SK-N-DZ (cell line): ENCODE data around the gene GSAP.

ENCODE experiments used
- DNase-seq: peaks from one replicate; pipeline ENCODE4 v3.0.0-alpha.2; 2015; ENCODE audit warnings: low spot score

The GSAP gene

DNA sequence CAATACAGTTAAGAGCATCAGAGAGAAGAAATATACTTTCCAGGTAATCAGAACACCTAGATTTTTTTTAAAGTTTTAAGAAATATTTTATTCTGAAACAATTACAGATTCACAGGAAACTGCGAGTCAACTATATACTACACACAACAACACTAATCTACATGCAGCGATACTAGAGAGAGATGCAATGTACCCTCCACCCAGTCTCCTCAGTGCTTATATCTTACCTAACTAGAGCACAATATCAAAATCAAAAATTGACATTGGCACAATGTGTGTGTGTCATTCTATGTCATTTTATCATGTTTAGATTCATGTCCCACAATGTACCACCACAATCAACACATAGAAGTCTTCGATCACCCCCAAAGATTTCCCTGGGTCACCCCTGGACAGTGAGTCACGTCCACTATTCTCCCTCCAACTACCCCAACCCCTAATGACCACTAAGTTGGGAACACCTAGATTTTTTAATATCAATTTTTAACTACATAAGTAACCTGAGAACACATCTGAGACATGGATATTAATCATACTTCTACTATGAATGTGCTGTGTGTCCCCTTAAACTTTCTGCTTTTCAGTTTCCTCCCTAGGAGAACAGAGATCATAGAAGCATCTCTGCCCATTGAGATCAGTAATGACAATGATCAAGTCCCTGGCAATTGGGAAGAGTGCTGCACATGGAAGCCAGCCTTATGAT, 86.5 kb downstream of the GSAP start:
- DNase-seq, result no peak

DNA sequence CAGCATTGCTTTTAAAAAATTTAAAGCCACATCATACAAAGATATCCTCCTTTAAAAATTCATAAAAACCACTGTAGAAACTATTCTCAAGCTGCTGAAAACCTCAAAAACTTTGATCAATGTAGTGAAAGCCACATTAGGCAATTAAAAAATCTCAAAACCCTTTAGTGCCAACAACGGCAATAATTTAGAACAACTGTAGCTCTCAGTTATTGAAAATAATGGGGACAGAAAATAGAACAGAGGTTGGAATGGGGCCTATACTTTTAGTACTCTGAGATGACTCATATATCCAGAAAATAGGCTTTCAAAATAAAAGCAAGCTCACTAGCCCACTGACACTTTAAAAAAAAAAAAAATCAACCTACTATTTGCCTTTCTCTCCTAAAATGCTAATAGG, 87.5 kb downstream of the GSAP start:
- no peak for DNase-seq

DNA sequence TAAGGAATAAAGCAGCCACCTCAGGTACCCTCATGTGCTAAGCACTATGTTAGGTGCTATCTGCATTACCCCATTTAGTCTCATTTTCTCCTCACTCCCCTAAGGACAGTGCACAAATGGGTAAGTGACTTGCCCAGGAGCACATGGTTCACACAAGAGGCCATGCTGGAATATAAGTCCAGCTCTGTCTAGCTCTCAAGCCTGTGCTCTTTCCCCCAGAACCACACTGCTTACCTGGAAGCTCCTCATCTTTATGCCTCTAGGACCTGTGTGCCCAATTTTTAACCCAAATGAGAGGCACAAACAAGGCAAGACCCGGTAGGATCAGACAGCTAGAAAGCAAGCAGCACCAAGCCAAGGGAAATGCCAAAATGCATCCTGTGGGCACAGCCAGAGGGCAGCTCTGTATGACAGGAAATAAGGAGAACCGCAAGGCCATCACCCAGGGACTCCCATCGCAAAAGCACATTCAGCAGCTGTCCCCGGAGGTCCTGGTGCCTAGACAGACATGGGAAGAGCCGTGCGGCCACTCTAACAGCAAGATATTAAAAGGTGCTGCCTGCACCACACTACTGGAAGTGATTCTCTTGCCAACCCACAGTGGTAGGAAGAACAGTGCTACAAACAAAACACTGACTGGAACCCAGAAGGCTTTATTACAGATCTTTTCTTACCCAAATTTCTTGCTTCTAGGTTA, 88.1 kb downstream of the GSAP start:
- DNase-seq, result no peak

DNA sequence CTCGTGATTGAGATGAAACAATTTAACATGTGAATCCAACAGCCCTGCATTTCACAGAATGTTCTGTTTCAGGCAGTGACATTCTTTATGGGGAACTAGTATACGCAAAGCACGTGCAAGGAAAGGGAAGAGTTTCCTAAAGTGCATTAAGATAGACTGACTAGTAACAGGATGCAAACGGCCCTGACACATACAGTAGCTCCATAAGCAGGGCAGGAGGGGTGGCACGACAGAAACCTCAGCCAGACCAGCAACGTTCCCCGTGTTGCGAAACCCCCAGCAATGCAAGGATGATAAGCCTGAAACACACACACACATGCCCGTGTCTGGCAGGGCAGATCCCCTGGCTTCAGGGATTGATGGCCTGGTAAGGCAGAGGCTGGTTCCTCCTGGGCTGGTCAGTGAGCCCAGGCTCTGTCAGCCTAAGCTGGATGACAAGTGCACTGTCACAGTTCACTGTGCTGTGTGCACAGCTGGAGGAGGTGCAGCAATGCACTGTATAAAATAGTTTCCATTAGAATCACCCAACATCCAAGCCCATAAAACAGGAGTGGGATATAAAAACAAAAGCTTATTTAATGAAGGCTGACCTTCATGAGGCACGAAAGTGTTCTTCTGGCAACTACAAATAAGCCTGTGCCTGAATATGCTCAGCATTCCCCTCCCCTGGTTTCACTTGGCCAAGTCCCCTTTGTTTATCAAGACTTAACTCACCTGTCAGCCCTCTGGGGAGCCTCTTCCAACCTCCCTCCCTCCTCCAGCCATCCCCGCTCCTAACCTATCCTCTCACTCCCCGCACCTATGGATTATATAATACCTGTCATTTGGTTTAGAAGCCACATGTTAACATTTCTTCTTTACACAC, 88.8 kb downstream of the GSAP start:
- no peak for DNase-seq

DNA sequence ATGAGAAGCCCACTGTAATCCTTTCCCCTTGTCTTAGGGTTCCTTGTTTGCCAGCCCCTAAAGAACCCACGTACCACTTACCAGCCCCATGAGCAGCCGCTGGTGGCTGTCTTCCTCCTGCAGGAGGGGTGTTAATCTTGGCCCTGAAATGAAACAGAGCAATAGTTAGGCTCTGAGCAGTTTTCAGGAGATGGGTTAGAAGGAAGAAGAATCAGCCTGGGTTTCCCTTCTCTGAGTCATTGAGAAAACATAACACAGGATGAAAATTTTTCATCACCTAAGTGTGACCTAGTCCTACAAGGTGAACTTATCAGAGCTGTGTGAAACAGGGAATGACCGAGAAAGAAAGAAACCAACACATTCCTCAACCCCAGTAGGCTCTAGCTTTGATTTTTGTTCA, 90.0 kb downstream of the GSAP start:
- no peak for DNase-seq

DNA sequence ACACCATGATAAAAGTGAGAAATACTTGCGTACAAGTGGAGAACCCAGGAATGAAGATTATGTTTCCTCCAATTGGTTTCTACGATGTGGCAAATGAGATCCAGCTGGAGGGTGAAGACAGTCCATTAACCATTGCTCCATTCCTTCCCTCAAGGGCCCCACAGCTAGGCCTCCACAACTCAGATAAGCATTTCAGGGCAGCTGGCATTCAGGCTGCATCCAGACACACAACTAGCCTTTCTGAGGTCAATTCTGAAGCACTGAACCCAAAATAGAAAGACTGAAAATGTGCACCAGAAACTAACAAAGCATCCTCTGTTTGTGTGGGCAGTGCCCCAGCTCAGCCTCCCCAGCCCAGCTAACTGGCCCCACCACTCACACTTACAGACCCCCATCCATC, 94.8 kb downstream of the GSAP start:
- DNase-seq, result no peak

DNA sequence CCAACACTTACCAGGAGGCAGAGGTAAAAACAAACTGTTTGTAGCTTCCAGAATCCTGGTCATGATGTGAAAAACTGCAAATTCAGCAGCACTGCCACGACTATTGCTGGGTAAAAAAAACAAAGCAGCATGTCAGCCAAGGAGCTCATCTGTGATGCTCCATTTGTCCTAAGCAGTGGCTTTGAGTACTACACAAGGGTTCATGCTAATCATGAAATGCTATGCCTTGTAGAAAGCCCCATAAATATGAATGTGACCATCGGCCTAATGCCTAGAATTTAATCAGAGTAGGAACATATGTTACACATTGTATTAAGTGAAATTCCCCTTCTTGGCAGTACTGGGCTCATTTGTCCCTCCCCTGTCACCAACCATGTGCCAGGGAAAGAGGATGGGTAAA, 95.4 kb downstream of the GSAP start:
- no peak for DNase-seq

DNA sequence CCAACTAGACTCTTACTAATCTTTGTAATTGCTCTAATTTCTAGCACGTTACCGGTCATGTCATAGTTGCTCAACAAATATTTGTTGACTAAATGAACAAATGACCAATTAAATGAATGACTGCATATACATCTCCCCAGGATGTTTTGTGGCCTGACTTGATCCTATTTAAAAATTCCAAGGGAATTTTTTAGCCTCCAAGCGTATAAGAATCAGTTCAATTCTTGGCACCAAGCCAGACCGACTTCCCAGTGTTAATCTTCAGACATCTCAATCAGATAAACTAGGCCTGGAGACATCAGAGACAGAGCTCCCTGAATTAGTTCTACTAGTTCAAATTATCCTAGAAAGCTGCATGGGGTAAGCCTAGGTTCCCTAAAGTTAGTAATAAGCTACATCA, 96.0 kb downstream of the GSAP start:
- DNase-seq, result peak; percentile 17

DNA sequence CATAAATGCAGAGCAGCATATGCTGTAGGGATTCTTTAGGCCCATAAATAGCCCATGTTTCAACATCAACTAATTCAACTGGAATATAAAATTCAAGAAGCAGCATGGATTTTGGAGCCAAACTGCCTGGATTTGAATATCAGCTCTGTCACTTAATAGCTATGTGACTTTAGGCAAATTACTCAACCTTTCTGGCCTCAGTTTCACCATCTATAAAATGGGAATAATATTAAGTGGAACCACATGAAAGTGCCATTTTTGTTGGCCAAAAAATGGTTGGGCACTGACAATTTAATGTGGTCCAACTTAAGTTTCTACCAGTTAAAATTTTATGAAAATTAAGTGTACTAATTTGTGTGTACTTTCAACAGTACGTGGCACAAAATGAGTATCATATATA, 98.1 kb downstream of the GSAP start:
- DNase-seq, result no peak

DNA sequence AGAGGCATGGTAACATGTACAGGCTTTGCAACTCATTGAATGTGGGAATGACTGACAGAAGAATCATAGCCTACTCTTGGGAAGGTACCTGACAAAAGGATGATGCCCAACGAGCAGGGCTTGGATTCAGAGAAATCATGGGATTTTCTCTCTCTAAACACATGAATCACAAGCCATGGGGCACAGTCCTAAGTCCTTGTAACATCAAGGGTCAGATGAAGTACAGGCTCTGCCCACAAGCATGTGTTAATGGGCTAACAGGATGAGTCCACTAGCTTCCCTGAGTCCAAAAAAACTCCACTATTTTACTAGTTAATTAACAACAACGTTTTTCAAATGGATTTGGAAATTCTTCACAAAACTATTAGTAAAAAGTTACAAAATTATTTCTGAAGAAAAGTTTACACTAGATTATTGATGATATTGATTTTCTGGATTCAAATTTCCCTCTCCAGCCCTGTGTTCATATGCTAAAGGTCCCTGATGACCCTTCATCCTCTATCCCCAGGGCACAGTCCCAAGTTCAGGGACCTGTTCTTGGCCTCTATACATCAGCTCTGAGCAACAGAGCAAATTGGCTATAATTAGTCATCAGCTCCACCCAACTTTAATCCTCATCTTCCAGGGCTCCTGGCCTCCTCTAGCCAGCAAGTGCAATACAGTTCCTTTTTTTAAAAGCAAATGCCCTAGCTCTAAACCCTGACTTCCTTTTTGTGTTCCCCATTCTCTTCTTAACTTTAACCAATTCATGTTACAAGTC, 99.8 kb downstream of the GSAP start:
- DNase-seq, result no peak

DNA sequence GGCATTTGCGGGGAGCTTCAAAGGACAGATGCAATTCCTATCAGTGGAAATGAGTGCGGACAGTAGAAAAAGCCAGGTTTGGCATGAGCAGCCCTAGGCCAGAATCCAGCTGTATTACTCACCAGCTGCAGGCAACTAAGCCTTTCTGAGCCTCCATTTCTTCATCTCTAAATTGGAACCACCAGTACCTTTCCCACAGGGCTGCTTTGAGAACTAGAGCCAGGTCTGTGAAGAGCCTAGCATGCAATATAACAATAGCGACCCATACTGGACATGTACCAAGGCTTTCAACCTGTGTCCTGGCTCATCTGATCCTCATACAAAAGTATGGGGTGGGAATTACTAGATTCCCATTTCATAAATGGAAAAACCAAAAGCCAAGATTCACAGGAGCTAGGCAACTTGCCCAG, 101.0 kb downstream of the GSAP start:
- no peak for DNase-seq

DNA sequence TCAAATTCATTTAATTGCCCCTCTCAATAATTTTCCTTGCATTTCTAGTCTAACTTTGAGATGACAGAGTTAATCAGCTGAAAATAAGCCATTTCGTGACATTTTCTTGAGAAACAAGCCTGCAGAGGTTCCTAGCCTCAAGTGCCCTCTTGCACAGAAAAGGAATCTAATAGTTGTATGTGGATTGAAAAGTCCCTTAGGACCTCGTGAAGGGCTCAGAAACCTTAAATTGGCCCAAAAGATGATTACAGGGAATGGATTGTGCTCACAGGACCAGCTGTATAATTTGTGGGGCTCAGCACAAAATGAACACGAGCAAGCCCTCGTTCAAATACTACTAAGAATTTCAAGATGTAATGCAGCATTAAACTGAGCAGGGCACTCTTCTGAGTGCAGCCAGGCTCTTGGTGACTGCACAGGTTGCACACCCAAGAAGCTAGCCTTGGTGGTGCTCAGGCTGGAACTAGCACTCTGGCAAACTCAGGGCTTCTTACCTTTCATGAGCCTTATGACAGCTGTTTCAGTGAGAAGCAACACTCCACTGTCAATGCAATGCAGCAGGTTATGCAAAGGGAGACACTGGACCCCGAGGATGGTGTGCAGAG, 102.2 kb downstream of the GSAP start:
- DNase-seq, result no peak

DNA sequence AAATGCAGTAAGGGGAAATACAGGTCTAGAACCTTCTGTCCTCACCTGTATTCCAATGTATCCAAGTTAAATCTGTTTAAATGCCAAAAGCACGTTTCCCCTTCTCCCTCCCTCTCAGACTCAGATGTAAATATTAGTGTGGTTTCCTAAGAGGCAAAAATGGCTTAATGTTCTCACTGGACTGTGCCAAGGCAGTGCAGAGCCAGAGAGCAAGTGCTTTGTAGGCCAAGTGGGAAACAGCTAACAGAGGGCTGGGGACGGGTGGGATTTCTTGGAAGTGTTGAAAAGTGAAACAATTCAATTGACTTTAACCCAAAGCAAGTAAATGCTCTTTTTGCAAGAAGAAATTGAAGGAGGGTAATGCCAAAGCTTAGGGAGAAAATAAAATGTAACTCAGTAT, 103.1 kb downstream of the GSAP start:
- no peak for DNase-seq

DNA sequence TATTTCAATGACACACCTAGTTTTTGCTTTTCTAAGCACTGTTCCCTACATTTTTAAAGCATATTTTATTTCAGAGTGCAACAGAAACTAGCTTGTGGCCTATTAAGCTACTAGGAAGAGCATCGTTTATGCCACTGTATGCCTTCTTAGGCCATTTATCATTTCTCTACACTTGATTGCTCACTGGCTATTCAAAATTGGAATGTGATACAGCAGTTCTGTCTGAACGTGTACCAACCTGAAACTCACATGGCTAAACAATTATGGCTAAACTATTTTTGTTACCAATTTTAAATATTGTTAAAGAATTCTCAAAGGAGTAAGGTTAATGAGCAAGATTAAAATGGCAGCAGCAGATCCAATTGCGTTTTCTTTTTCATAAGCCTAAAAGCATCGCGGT, 105.2 kb downstream of the GSAP start:
- DNase-seq, result no peak

DNA sequence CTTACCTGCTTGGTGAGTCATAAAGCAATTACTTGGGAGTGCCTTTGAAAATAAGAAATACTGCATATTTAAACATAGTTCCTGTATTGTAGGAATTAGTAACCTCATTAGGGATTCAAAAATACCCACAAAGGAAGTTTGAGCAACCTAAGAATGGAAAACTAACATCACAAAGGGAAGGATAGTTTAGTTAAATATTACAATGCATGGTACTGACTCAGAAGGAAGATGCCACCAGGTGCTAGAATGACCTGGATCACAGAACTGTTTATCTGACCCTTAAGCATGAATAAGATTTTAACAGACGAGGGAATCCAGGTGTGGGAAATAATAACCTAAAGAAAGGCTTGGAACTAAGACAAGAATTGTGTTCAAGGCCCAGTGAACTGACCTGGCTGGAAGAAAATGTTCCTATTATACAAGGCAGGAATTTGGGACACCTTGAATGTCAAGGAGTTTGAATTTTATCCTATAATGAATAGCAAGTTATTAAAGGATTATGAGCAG, 106.4 kb downstream of the GSAP start:
- DNase-seq, result no peak

DNA sequence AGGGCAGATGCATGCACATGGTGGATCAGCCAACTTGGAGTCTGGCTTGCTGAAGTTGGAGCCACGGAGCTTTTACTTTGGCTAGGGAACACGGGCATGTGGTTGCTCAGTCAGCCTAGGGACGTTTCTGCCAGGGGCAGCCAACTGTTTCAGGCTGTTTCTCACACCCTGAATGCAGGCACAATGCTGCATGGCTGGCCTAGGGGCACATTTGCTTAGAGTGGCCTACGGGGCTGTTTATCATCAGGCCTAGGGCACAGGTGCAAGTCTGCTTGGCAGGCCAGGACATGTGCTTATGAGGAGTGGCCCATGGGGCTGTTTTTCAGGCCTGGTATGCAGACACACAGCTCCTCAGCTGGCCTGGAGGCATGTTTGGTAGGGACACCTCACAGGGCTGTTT, 107.4 kb downstream of the GSAP start:
- DNase-seq, result no peak

DNA sequence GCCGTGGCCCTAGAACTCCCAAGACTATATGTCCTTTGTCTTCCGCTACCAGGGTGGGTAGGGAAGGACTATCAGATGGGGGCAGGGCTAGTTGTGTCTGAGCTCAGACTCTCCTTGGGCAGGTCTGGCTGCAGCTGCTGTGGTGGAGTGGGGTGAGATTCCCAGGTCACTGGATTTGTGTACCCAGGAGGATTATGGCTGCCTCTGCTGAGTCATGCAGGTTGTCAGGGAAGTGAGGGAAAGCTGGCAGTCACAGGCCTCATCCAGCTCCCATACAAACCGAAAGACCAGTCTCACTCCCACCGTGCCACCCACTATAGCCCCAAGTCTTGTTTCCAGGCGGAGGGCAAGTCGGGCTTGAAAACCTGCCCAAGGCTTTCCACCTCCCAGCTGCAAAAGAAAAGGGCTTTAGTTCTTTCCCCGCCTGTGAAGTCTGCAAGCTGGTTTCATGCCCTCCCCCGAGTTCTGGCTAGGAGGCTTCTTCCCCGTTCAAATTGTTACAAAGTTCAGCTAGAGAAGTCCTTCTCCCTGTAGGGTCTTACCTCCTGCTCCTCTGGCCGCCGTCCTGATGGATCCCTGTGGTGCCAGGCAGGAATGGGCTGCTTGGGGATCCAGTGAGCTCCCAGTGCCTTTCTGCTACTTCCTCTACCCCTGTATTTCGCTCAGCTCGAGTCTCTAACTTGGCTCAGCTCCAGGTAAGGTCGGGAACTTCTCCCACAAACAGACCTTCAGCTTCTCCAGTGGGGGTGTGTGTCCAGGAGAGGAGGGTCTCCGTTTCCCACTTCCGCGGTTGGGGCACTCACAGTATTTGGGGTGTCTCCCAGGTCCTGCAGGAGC, 109.7 kb downstream of the GSAP start:
- no peak for DNase-seq

DNA sequence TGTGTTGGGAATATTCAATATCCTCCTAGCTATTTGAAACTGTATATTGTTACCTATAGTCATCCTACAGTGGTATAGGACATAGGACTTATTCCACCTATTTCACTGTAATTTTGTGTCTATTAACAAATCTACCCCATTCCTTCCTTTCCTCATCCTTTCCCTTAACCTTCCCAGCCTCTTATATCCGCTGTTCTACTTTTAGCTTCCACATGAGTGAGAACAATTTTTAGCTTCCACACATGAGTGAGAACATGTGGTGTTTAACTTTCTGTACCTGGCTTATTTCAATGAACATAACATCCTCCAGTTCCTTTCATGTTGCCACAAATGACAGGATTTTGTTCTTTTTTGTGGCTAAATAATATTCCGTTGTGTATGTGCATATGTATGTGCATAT, 120.6 kb downstream of the GSAP start:
- DNase-seq, result no peak

DNA sequence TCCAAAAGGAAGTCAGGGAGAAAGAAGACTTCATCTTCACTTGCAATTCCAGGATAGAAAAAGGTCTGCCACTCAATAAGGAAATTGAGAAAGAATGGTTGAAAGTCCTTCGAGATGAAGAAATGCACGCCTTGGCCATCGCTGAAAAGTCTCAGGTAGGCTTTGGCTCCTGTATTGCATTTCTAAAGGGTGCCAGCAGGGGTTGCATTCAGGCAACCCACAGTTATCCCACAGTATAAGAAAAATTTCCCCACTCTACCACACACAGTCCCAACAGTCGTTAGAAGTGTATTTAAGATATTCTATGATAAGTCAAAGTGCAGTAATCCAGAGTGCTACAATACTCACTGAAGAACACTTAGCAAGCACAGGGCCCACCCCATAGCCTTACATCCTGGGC, 123.1 kb downstream of the GSAP start:
- DNase-seq, result no peak

DNA sequence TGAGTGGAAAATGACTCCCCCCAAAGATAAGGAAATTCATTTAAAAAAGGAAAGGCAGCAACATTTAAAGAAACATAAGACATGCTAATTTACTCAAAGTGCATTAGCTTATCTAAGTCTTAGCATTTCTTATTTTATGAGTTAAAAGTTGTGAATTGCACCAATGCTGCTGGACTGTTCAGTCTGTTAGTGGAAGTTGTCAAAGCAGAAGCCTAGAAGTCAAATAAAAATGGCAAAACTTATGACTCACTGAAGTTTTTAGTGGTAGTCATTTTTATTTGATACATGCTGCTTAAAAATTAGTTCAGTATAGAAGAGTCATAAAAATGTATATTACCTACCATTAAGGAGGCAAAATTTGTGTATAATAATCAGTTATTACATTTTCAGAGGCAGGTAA, 125.7 kb downstream of the GSAP start:
- DNase-seq, result no peak
